Liver (tissue), 3 donors: Measurements from ENCODE around the gene FBXO24.

Experiments
- CTCF ChIP-seq: fragments of 150-350 bp; IDR thresholded peaks from 2 replicates; pipeline ENCODE4 v1.5.1; 2017; ENCODE audit warnings: improper control_type of control experiment, low read depth, low read length; ENCODE audit not compliant: missing input control
- HNF4A ChIP-seq, 2 donors: conservative IDR thresholded peaks; 2 replicates each; pipeline ENCODE4 v1.6.1; 2016; ENCODE audit warnings: antibody characterized with exemption in 2 of 2, mild to moderate bottlenecking in 2 of 2
- JUND ChIP-seq, 2 donors: IDR thresholded peaks; 2 replicates each; pipeline ENCODE4 v1.6.1; 2016; ENCODE audit warnings: antibody characterized with exemption in 2 of 2
- REST ChIP-seq: IDR thresholded peaks from 2 replicates; pipeline ENCODE4 v1.6.1; 2016; ENCODE audit warnings: antibody characterized with exemption, mild to moderate bottlenecking
- RXRA ChIP-seq, 2 donors: IDR thresholded peaks; 2 replicates each; pipeline ENCODE4 v1.6.1; 2017 to 2018; ENCODE audit warnings: antibody characterized with exemption in 2 of 2, mild to moderate bottlenecking in 1 of 2
- TAF1 ChIP-seq: conservative IDR thresholded peaks from 2 replicates; pipeline ENCODE4 v1.6.1; 2016; ENCODE audit warnings: antibody characterized with exemption, mild to moderate bottlenecking
- YY1 ChIP-seq: IDR thresholded peaks from 2 replicates; pipeline ENCODE4 v1.6.1; 2016; ENCODE audit warnings: antibody characterized with exemption, mild to moderate bottlenecking
- ZBTB33 ChIP-seq: IDR thresholded peaks from 2 replicates; pipeline ENCODE4 v1.6.1; 2016; ENCODE audit warnings: antibody characterized with exemption
- donor health status: healthy.
- donor health status: healthy.

GRCh38 chr7:100539436-100540006 lies 46.6 kb upstream of the FBXO24 start:
- no peak for TF ChIP-seq CTCF
- no peak for TF ChIP-seq YY1
- no peak for TF ChIP-seq ZBTB33
- no peak for TF ChIP-seq JUND (IDR thresholded peaks at IDR 0.05)
- no peak for TF ChIP-seq RXRA (IDR thresholded peaks at IDR 0.05)
- TF ChIP-seq REST: no peak
- no peak for TF ChIP-seq HNF4A (conservative IDR thresholded peaks at IDR 0.05)
- no peak for TF ChIP-seq TAF1
